Measurements from ENCODE around the gene FNTB.

DNA sequence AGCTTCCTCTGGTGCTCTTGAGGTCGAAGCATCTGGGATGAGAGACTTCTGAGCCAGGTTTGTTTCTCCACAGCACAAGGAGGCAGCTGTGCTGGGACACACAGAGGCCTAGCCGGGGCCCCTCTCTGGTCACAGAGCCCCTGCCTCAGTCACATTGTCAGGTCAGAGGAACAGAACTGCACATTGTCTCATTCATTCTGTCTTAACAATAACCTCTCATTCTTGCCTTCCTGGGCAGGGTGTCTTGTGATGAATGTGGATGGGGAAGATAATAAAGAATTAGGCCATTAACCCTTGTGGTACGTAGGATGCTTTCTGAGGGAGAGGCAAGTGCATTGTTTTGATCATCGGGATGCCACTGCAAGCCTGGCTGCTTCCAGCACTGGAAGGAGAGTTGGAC is 29.8 kb downstream of the FNTB start:
- TF ChIP-seq, protein P1, sequence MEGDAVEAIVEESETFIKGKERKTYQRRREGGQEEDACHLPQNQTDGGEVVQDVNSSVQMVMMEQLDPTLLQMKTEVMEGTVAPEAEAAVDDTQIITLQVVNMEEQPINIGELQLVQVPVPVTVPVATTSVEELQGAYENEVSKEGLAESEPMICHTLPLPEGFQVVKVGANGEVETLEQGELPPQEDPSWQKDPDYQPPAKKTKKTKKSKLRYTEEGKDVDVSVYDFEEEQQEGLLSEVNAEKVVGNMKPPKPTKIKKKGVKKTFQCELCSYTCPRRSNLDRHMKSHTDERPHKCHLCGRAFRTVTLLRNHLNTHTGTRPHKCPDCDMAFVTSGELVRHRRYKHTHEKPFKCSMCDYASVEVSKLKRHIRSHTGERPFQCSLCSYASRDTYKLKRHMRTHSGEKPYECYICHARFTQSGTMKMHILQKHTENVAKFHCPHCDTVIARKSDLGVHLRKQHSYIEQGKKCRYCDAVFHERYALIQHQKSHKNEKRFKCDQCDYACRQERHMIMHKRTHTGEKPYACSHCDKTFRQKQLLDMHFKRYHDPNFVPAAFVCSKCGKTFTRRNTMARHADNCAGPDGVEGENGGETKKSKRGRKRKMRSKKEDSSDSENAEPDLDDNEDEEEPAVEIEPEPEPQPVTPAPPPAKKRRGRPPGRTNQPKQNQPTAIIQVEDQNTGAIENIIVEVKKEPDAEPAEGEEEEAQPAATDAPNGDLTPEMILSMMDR (conservative IDR thresholded peaks at IDR 0.05; ENCODE audit: low read depth in 2 of 2): no peak
- TF ChIP-seq POLR2AphosphoS5 (IDR thresholded peaks at IDR 0.05; ENCODE audit: low read depth) (no peak), EZH2 (IDR thresholded peaks at IDR 0.05; ENCODE audit: low read depth, unreplicated experiment) (no peak), EZH2phosphoT487 (IDR thresholded peaks at IDR 0.05; ENCODE audit: unreplicated experiment) (no peak), ZNF114 (CRISPR knock-in tag; IDR thresholded peaks at IDR 0.05) (no peak), CREB1 (CRISPR knock-in tag; IDR thresholded peaks at IDR 0.05; ENCODE audit: low read depth) (no peak)
- TF ChIP-seq, protein P2, sequence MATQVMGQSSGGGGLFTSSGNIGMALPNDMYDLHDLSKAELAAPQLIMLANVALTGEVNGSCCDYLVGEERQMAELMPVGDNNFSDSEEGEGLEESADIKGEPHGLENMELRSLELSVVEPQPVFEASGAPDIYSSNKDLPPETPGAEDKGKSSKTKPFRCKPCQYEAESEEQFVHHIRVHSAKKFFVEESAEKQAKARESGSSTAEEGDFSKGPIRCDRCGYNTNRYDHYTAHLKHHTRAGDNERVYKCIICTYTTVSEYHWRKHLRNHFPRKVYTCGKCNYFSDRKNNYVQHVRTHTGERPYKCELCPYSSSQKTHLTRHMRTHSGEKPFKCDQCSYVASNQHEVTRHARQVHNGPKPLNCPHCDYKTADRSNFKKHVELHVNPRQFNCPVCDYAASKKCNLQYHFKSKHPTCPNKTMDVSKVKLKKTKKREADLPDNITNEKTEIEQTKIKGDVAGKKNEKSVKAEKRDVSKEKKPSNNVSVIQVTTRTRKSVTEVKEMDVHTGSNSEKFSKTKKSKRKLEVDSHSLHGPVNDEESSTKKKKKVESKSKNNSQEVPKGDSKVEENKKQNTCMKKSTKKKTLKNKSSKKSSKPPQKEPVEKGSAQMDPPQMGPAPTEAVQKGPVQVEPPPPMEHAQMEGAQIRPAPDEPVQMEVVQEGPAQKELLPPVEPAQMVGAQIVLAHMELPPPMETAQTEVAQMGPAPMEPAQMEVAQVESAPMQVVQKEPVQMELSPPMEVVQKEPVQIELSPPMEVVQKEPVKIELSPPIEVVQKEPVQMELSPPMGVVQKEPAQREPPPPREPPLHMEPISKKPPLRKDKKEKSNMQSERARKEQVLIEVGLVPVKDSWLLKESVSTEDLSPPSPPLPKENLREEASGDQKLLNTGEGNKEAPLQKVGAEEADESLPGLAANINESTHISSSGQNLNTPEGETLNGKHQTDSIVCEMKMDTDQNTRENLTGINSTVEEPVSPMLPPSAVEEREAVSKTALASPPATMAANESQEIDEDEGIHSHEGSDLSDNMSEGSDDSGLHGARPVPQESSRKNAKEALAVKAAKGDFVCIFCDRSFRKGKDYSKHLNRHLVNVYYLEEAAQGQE (IDR thresholded peaks at IDR 0.05; ENCODE audit: unreplicated experiment): no peak
- TF ChIP-seq, protein P3, sequence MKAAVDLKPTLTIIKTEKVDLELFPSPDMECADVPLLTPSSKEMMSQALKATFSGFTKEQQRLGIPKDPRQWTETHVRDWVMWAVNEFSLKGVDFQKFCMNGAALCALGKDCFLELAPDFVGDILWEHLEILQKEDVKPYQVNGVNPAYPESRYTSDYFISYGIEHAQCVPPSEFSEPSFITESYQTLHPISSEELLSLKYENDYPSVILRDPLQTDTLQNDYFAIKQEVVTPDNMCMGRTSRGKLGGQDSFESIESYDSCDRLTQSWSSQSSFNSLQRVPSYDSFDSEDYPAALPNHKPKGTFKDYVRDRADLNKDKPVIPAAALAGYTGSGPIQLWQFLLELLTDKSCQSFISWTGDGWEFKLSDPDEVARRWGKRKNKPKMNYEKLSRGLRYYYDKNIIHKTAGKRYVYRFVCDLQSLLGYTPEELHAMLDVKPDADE (IDR thresholded peaks at IDR 0.05): no peak

All from GM23338 (cell line).